Subcutaneous adipose tissue (tissue), 4 donors: ENCODE results near the gene DNAH11. TPM values are rescaled to one million over a fixed set of nuclear protein-coding genes. Genes with fewer than 3 reads are reported as not detected.

ENCODE experiments used
- CTCF ChIP-seq: fragments of 450-650 bp; IDR thresholded peaks from one replicate; pipeline ENCODE4 v1.5.1; 2016; ENCODE audit warnings: low read depth, mild to moderate bottlenecking, control low read depth, antibody characterized with exemption, moderate library complexity
- total RNA-seq, 4 donors: library from RNA; depleted of rRNA; stranded (reverse); fragments of >200 nt; gene quantifications; one replicate each; pipeline ENCODE4 v1.1.0, GENCODE V29; 2016

Gene DNAH11
- total RNA-seq, 4 donors from 2014 or later = 0.16 to 2.6 (median 0.86) TPM

DNA sequence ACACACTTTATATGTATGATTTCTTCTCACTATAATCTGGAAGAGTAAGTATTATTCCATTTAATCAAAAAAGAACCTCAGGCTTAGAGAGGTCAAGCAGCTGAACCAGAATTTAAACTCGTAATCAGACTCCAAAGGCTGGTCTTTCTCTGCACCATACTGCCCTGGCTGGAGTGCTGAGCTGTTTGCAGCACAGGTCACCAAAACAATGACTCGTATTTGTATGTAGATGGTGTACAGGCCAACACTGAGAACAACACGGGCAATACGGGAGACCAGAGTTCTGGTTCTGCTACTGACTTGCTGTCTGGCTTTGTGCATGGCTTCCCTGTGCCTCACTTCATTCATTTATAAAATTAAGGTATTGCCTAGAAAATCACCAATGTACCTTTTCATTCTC is 344.9 kb downstream of the DNAH11 start:
- no peak for TF ChIP-seq CTCF

DNA sequence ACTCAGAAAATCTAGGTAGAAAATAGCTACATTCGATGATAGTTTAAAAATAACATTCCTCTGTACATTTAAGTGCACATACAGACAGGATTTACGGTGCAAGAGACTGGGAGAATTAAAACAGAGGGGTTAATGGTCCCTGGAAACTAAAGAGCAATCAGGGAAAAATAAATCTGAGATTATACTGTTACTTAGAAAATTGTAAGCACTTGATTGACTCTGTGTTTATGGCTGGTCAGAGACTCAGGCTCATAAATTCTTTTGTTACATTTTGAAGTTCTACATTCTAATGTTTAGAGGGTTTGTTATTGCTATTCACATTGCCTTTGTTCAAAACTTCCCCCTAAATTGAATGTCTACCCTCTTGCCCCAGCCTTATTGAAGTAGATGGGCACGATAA is 348.5 kb downstream of the DNAH11 start:
- TF ChIP-seq CTCF = no peak

GRCh38 chr7:21893401-21893800 is 350.6 kb downstream of the DNAH11 start:
- no peak for TF ChIP-seq CTCF

DNA sequence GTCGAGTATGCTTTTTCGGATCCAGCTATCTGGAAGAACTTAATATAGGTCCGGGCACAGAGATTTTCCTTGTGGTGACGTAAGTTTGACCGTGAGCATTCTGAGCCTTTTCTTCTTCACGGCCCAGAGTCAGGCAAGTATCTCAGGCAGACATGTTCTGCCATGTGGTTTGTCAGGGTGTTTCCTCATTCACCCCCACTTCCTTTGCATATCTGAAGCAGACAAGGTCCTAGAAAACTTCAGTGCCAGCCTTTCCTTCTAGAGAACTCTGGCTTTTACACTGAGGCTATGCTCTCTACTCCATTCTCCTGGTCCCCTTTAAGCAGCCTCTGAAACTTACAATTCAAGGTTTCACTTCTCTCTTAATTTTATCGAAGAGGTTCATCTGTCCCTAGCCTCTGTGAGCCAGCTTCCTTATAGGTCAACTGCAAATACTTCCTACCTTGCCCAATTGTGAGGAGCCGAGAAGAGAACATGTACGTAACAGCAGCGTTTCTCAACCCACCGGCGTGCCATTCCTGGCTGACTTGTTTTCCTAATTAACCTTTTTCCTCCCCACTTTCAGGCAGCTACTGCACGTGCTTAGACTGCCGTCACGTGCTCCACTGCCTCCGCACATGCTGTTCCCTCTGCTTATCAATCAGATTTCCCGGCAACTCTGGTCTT is 355.6 kb downstream of the DNAH11 start:
- no peak for TF ChIP-seq CTCF

DNA sequence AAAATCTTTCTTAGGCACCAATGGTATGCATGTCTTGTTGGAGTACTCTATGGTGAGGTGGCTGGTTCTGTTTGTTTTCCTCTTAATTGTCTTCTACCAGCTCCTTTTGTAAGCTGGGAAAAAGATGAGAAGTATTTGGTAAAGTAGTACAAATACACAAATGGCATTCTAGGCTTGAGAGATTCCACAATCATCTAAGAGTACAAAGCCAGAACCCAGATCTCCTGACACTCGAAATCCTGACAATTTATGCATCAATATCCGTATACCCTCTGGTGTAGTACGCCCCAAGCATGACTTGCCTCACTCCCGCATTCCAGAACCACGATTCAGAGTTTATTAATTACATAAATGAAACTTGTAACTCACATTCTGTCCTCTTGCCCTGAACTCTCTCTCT is 359.4 kb downstream of the DNAH11 start:
- TF ChIP-seq CTCF = no peak

DNA sequence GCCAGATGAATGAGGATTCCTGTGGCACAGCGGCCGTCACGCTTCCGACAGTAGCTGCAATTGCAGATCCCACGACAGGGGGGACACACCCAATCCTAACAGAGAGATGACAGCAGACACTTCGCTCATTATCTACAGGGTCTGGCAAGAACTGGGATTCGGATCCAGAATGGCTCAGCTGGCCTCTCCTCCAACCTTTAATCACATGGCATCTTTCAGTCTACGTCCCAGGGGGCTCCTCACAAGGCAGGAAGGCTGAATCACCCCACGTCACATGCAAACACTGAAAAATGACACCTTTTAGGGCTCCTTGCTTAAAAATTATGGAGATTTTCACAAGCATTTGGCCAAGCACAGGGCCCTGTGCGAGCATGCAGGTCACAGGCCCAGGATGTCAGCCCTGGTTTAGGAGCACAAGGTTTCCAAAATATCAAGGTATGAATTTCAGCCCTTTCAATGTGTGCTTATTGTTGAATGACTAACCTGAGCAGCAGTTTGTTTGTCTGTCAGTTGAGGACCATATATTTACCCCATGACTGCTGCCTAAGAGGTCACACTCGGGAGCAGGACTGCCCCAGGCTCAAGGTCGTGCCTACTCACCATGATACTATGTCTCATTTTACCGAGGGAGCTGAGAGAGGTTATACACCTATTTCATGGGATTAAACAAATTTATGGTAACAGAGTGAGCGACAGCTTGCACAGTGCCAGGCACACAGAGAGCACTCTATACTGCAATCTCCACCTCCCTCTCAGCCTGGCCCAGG is 360.4 kb downstream of the DNAH11 start:
- TF ChIP-seq CTCF = no peak

GRCh38 chr7:21908746-21909145 is 365.9 kb downstream of the DNAH11 start:
- no peak for TF ChIP-seq CTCF
